H1 (cell line): ENCODE results near the gene MCM3AP. TPM values are rescaled to one million over a fixed set of nuclear protein-coding genes. Genes with fewer than 3 reads are reported as not detected.
A peak's percentile ranks its signal among the peaks of the same experiment; 100 is the strongest.

Experiments
- CTCF ChIA-PET: fragments of 300-600 bp; sonication (Branson Sonifier 250); formaldehyde crosslinking; loops from one replicate; lab custom pipeline; 2021; ENCODE audit not compliant: partially characterized antibody; lab: Charles Lee
- POLR2A ChIA-PET: fragments of 300-600 bp; sonication (Branson Sonifier 250); formaldehyde crosslinking; loops from one replicate; lab custom pipeline; 2021; ENCODE audit warnings: inconsistent platforms; ENCODE audit not compliant: partially characterized antibody; lab: Charles Lee
- DNase-seq, 2 experiments: peaks; one replicate each; pipeline versions ENCODE4 v3.0.0 to v3.0.0-alpha.2; 2010 to 2022; ENCODE audit warnings: low spot score in 2 of 2, low read depth in 1 of 2, mixed read lengths in 1 of 2
- FAIRE-seq: peaks from 2 replicates; lab custom pipeline; 2011; peaks lifted over from hg19 to GRCh38; lab: Jason Lieb, UNC
- H2AFZ ChIP-seq: 2 replicates; pipeline ENCODE4 v1.8.1; 2012; ENCODE audit warnings: low read length, inconsistent platforms
- H2AK5ac ChIP-seq: 2 replicates; pipeline ENCODE4 v1.6.1; 2013; ENCODE audit warnings: low read depth, low read length
- H2BK120ac ChIP-seq: replicated peaks from 2 replicates; pipeline ENCODE3; 2013; ENCODE audit warnings: low read depth, low read length, inconsistent platforms
- H2BK12ac ChIP-seq: 2 replicates; pipeline ENCODE4 v1.6.1; 2013; ENCODE audit warnings: low read depth, low read length
- H2BK15ac ChIP-seq: 2 replicates; pipeline ENCODE4 v1.6.1; 2013; ENCODE audit warnings: low read length
- H2BK20ac ChIP-seq: 2 replicates; pipeline ENCODE4 v1.6.1; 2013; ENCODE audit warnings: low read length
- H2BK5ac ChIP-seq: 2 replicates; pipeline ENCODE4 v1.6.1; 2013; ENCODE audit warnings: low read depth, low read length
- H3K14ac ChIP-seq: 2 replicates; pipeline ENCODE4 v1.6.1; 2013; ENCODE audit warnings: inconsistent platforms; ENCODE audit not compliant: insufficient read length
- H3K18ac ChIP-seq: 2 replicates; pipeline ENCODE4 v1.6.1; 2013; ENCODE audit warnings: low read length; ENCODE audit errors: extremely low read depth
- H3K23ac ChIP-seq: 2 replicates; pipeline ENCODE4 v1.6.1; 2013; ENCODE audit warnings: inconsistent platforms; ENCODE audit not compliant: insufficient read length
- H3K23me2 ChIP-seq: 2 replicates; pipeline ENCODE4 v1.6.1; 2013; ENCODE audit warnings: low read depth, low read length
- H3K27ac ChIP-seq: 2 replicates; pipeline ENCODE4 v1.6.1; 2011; ENCODE audit warnings: low read depth, low read length, inconsistent platforms
- H3K27me3 ChIP-seq, 4 experiments: replicated peaks in 1 of 4; 1 replicate in 1 of 4; 2 replicates in 3 of 4; pipeline versions ENCODE4 v1.6.1 to v1.8.1; 2011 to 2013; ENCODE audit warnings: low read length in 3 of 4, mild to moderate bottlenecking in 3 of 4, inconsistent platforms in 2 of 4, mixed read lengths in 2 of 4, moderate library complexity in 1 of 4; ENCODE audit not compliant: control insufficient read depth in 3 of 4, insufficient read depth in 3 of 4; ENCODE audit errors: extremely low read depth in 1 of 4
- H3K36me3 ChIP-seq, 4 experiments: 2 replicates each; pipeline versions ENCODE4 v1.6.1 to v1.8.1; 2011 to 2013; ENCODE audit warnings: mild to moderate bottlenecking in 4 of 4, low read length in 3 of 4, moderate library complexity in 2 of 4, control low read depth in 1 of 4, inconsistent platforms in 1 of 4; ENCODE audit not compliant: insufficient read depth in 4 of 4, control insufficient read depth in 2 of 4
- H3K4ac ChIP-seq: replicated peaks from 2 replicates; pipeline ENCODE3; 2013; ENCODE audit warnings: low read length, low read depth, mixed read lengths, inconsistent platforms; ENCODE audit not compliant: insufficient read length
- H3K4me1 ChIP-seq, 4 experiments: replicated peaks in 1 of 4; 1 replicate in 1 of 4; 2 replicates in 3 of 4; pipeline versions ENCODE4 v1.6.1 to v1.8.1; 2011 to 2013; ENCODE audit warnings: low read length in 3 of 4, inconsistent platforms in 2 of 4, mixed read lengths in 1 of 4; ENCODE audit not compliant: insufficient read depth in 4 of 4, control insufficient read depth in 3 of 4
- H3K4me2 ChIP-seq, 2 experiments: 2 replicates each; pipeline versions ENCODE4 v1.6.1 to v1.8.1; 2011 to 2013; ENCODE audit warnings: low read depth in 2 of 2, low read length in 2 of 2, control low read depth in 1 of 2, inconsistent platforms in 1 of 2, mild to moderate bottlenecking in 1 of 2; ENCODE audit not compliant: insufficient read depth in 1 of 2
- H3K4me3 ChIP-seq, 4 experiments: fragments of 200-600, 300-600 bp in 1 of 4; sonication (generic), shearing (Covaris generic), sonication (Bioruptor Twin) in 1 of 4; 2 replicates each; pipeline versions ENCODE4 v1.5.1 to v1.8.1; 2011 to 2016; ENCODE audit warnings: low read length in 4 of 4, low read depth in 3 of 4, control low read depth in 2 of 4, inconsistent platforms in 2 of 4, mild to moderate bottlenecking in 2 of 4, mixed read lengths in 1 of 4, moderate library complexity in 1 of 4; ENCODE audit not compliant: insufficient read depth in 2 of 4; ENCODE audit errors: extremely low read depth in 1 of 4
- H3K56ac ChIP-seq: replicated peaks from 2 replicates; pipeline ENCODE3; 2013; ENCODE audit warnings: low read depth, mild to moderate bottlenecking, mixed read lengths, low read length, inconsistent platforms; ENCODE audit not compliant: insufficient read length
- H3K79me1 ChIP-seq: 2 replicates; pipeline ENCODE4 v1.6.1; 2013; ENCODE audit warnings: low read depth, low read length, control low read depth
- H3K79me2 ChIP-seq, 2 experiments: 2 replicates each; pipeline versions ENCODE4 v1.6.1 to v1.8.1; 2012 to 2013; ENCODE audit warnings: low read length in 2 of 2, mild to moderate bottlenecking in 2 of 2, inconsistent platforms in 1 of 2; ENCODE audit not compliant: insufficient read depth in 2 of 2, control insufficient read depth in 1 of 2
- H3K9ac ChIP-seq, 4 experiments: replicated peaks in 1 of 4; 1 replicate in 1 of 4; 2 replicates in 3 of 4; pipeline versions ENCODE4 v1.6.1 to v1.8.1; 2011 to 2013; ENCODE audit warnings: low read depth in 3 of 4, low read length in 3 of 4, control low read depth in 2 of 4, mild to moderate bottlenecking in 2 of 4, moderate library complexity in 2 of 4, inconsistent platforms in 1 of 4; ENCODE audit errors: extremely low read depth in 1 of 4
- H3K9me3 ChIP-seq, 2 experiments: 2 replicates each; pipeline versions ENCODE4 v1.6.1 to v1.8.1; 2012 to 2013; ENCODE audit warnings: mild to moderate bottlenecking in 2 of 2, moderate library complexity in 2 of 2, control low read depth in 1 of 2, inconsistent platforms in 1 of 2, low read depth in 1 of 2, low read length in 1 of 2, mixed read lengths in 1 of 2; ENCODE audit not compliant: insufficient read depth in 2 of 2
- H4K20me1 ChIP-seq, 2 experiments: replicated peaks in 1 of 2; 2 replicates each; pipeline versions ENCODE3 to v1.8.1; 2011 to 2013; ENCODE audit warnings: inconsistent platforms in 2 of 2, low read length in 2 of 2, mild to moderate bottlenecking in 1 of 2; ENCODE audit not compliant: insufficient read depth in 2 of 2, control insufficient read depth in 1 of 2
- H4K5ac ChIP-seq: 2 replicates; pipeline ENCODE4 v1.6.1; 2013; ENCODE audit warnings: low read length, low read depth, mixed read lengths, inconsistent platforms; ENCODE audit not compliant: insufficient read length
- H4K8ac ChIP-seq: 2 replicates; pipeline ENCODE4 v1.8.0; 2013; ENCODE audit warnings: mild to moderate bottlenecking, moderate library complexity, low read length, inconsistent platforms; ENCODE audit not compliant: insufficient read depth; ENCODE audit errors: extremely low read depth
- H4K91ac ChIP-seq: replicated peaks from 2 replicates; pipeline ENCODE3; 2013; ENCODE audit warnings: low read length, mixed read lengths, inconsistent platforms; ENCODE audit not compliant: insufficient read length
- EGR1 ChIP-seq: IDR thresholded peaks from 2 replicates; pipeline ENCODE4 v1.6.1; 2011; ENCODE audit warnings: low read depth, low read length, borderline replicate concordance
- SIN3A ChIP-seq, 2 experiments: IDR thresholded peaks in 1 of 2; conservative IDR thresholded peaks in 1 of 2; 2 replicates each; pipeline ENCODE4 v1.6.1; 2011 to 2012; ENCODE audit warnings: low read length in 2 of 2, improper control_type of control experiment in 1 of 2, low read depth in 1 of 2, mild to moderate bottlenecking in 1 of 2
- WGBS, 2 experiments: shearing (Covaris generic) in 1 of 2; methylation state at CpG; one replicate each; pipeline versions ENCODE4 v1.1.6 to v1.1.7; 2013 to 2015; ENCODE audit warnings: low lambda C conversion rate in 2 of 2, mixed read lengths in 2 of 2, inconsistent platforms in 1 of 2, low coverage in 1 of 2, missing lambda C conversion rate in 1 of 2; ENCODE audit not compliant: insufficient replicate concordance in 2 of 2, insufficient coverage in 1 of 2, insufficient read length in 1 of 2; ENCODE audit errors: extremely low coverage in 1 of 2, missing lambda C conversion rate in 1 of 2; 5-methylcytosine and 5-hydroxymethylcytosine counted together
- polyA plus RNA-seq, 7 experiments: library from polyadenylated mRNA; depleted of rRNA in 3 of 7; stranded (reverse) in 5 of 7; unstranded in 2 of 7; fragments of >200 nt in 5 of 7; fragments of 200-250 nt in 2 of 7; gene quantifications; 1 replicate in 5 of 7; 2 replicates in 1 of 7; 4 replicates in 1 of 7; pipeline versions ENCODE4 v1.2.1 to v1.2.3, GENCODE V29; 2011 to 2013; ENCODE audit warnings: missing spikeins in 2 of 7, mixed read lengths in 2 of 7
- total RNA-seq: library from RNA; stranded (reverse); fragmentation: NEBNext Ultra II Directional; extraction: Animal tissue kit (Norgen Biotek cat#: 25700); gene quantifications from 2 replicates; pipeline ENCODE4 v1.2.1, GENCODE V29; 2021
- TF ChIP-seq, protein P1 (sequence below): IDR thresholded peaks from 2 replicates; pipeline ENCODE4 v1.6.1; 2012; ENCODE audit warnings: inconsistent platforms

Gene MCM3AP
- total and polyA plus RNA-seq, 2 of the 8 experiments (the other 6 are each of a cell fraction or from before 2014, with no cell fraction given) = 37.2 to 119 TPM

DNA sequence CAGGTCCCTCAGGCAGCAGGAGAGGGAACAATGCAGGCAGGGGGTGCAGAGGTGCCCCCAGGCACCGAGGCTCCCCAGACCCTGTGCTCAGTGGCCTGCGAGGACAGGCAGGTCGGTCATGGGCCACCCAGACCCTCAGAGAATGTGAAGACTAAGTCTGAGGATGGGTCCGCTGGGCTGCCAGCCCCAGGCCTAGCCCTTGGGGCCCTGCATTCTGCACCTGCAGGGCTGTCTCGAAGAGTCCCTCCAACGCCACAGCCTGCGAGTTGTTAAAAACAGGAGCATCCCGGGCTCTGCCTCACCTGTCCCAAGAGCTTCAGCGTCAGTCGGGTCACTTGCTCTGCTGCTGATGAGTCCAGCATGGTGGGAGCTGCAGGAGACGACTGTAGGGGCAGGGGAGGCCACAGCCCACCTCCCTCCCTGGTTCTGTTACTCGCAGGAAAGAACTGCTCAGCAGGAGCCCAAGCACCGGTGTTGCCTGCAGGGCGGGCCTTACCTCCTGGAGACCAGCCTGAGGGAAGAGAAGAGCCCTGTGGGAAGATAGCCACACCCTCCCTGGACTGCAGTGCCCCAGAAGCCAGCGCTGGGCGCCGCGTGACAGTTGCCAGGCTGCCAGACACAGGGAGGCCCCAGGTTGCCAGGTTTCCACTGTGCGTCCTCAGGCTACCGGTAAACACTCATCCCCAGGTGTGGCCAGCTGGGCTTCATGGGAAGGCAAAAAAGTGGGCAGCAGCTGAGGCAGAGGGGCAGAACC, 32.5 kb upstream of the MCM3AP start:
- ChIA-PET POLR2A (interaction anchor here (1.4 to 4.5 kb wide), 4 partner anchors 11 to 32 kb away, joined by 5 to 22 read pairs (median 10); partner anchors contain the start of genes MCM3AP and YBEY), CTCF (interaction anchor here (1.1 to 1.4 kb wide), 2 partner anchors 8 to 65 kb away, joined by 4 to 6 read pairs; a partner anchor contains a TSS)
- no peak overlapping the region for H4K8ac ChIP-seq
- H3K79me1 ChIP-seq = peaks cover 11% of the 10 kb centered on the region
- no peak overlapping the region for H3K14ac ChIP-seq
- no peak overlapping the region; the same call in 1 of the 2 replicates for H2BK20ac ChIP-seq
- no peak for FAIRE-seq
- H3K56ac ChIP-seq = no peak overlapping the region
- H2BK12ac ChIP-seq = no peak overlapping the region
- peaks cover 7 to 34% of the 10 kb centered on the region in 2 experiments for H4K20me1 ChIP-seq
- H3K18ac ChIP-seq = no peak overlapping the region
- no peak overlapping the region for H2BK15ac ChIP-seq
- H3K79me2 ChIP-seq = peaks cover 11 to 28% of the 10 kb centered on the region in 2 experiments
- H2BK120ac ChIP-seq = no peak overlapping the region
- no peak overlapping the region for H2AK5ac ChIP-seq
- no peak overlapping the region for H3K4me3 ChIP-seq
- peaks cover 0 to 10% (median 7%) of the 10 kb centered on the region in 4 experiments; a peak in 5 of 8 replicates for H3K36me3 ChIP-seq
- 0 out of 2 replicates have a peak overlapping the region, but pooled peaks have one; percentile 12 for H2BK5ac ChIP-seq
- peaks cover 0 to 20% (median 14%) of the 10 kb centered on the region in 4 experiments; a peak in 6 of 7 replicates for H3K4me1 ChIP-seq
- no peaks in the 10 kb centered on the region for H3K9me3 ChIP-seq
- H3K9ac ChIP-seq = no peak overlapping the region
- peaks cover 8% of the 10 kb centered on the region for H3K23me2 ChIP-seq
- no peak overlapping the region for H4K5ac ChIP-seq
- peak overlapping the region; percentile 11 to 29; a peak in 1 of 4 replicates for H3K4me2 ChIP-seq
- no peak overlapping the region for H4K91ac ChIP-seq
- no peaks in the 10 kb centered on the region for H3K27me3 ChIP-seq
- TF ChIP-seq, protein P1, sequence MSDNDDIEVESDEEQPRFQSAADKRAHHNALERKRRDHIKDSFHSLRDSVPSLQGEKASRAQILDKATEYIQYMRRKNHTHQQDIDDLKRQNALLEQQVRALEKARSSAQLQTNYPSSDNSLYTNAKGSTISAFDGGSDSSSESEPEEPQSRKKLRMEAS = 0 out of 2 replicates have a peak, but pooled peaks have one; percentile 19
- TF ChIP-seq SIN3A (conservative IDR thresholded peaks at IDR 0.05 in 1 of 2, IDR thresholded peaks at IDR 0.05 in 1 of 2; ENCODE audit: low read depth in 1 of 2, low read length in 2 of 2) = peak in 1 of 2 experiments; percentile 69; a peak in 2 of 4 replicates
- TF ChIP-seq EGR1 = no peak
- TF ChIP-seq, all 59 proteins: peak for 2
- 73% methylated on average over 20 of the region's 20 CpGs; no CpG with 5 or more reads in 1 of the 2 experiments for WGBS, 2 experiments
- Histone ChIP-seq H3K4ac (no peak overlapping the region), H3K23ac (no peak overlapping the region), H2AFZ (no peak overlapping the region), H3K27ac (no peak overlapping the region)
- DNase-seq = peak in 1 of 2 experiments; percentile 54
